Measurements from ENCODE around the gene PTPRM. TPM values are rescaled to one million over a fixed set of nuclear protein-coding genes. Genes with fewer than 3 reads are reported as not detected.

Gene PTPRM
- total RNA-seq, 1 experiment from 2014 or later: 6.2 TPM

GRCh38 chr18:7894592-7894991 lies 327.5 kb downstream of the PTPRM start:
- H3K27me3 ChIP-seq (ENCODE audit: insufficient read depth, low read length): no peaks in the 10 kb centered on the region
- peaks cover 13 to 23% of the 10 kb centered on the region in 2 experiments for H3K4me1 Mint-ChIP-seq
- DNase-seq: no peak
- no peak overlapping the region for H2BK20ac ChIP-seq (ENCODE audit: low read depth, low read length, poor library complexity, severe bottlenecking)
- H3K9ac ChIP-seq (ENCODE audit: extremely low read depth, insufficient read length, low read length): no peak overlapping the region
- H3K27ac ChIP-seq (ENCODE audit: insufficient read length, low read depth, low read length): no peak overlapping the region
- no peak overlapping the region for H3K14ac ChIP-seq (ENCODE audit: insufficient read depth, low read length)
- H2BK120ac ChIP-seq (ENCODE audit: low read depth, low read length, poor library complexity, severe bottlenecking): no peak overlapping the region
- no peak overlapping the region for H3K4me3 Mint-ChIP-seq
- no peak overlapping the region for H3K56ac ChIP-seq (ENCODE audit: insufficient read length, low read depth, low read length)
- H3K18ac ChIP-seq (ENCODE audit: insufficient read length, low read depth, low read length): no peak overlapping the region
- TF ChIP-seq, protein P1, sequence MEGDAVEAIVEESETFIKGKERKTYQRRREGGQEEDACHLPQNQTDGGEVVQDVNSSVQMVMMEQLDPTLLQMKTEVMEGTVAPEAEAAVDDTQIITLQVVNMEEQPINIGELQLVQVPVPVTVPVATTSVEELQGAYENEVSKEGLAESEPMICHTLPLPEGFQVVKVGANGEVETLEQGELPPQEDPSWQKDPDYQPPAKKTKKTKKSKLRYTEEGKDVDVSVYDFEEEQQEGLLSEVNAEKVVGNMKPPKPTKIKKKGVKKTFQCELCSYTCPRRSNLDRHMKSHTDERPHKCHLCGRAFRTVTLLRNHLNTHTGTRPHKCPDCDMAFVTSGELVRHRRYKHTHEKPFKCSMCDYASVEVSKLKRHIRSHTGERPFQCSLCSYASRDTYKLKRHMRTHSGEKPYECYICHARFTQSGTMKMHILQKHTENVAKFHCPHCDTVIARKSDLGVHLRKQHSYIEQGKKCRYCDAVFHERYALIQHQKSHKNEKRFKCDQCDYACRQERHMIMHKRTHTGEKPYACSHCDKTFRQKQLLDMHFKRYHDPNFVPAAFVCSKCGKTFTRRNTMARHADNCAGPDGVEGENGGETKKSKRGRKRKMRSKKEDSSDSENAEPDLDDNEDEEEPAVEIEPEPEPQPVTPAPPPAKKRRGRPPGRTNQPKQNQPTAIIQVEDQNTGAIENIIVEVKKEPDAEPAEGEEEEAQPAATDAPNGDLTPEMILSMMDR (conservative IDR thresholded peaks at IDR 0.05): no peak
- no peaks in the 10 kb centered on the region for H3K79me2 ChIP-seq (ENCODE audit: insufficient read depth, low read length)
- no peak overlapping the region for H3K27ac Mint-ChIP-seq
- no peak overlapping the region for H4K5ac ChIP-seq (ENCODE audit: insufficient read length, low read depth, low read length)
- H2BK15ac ChIP-seq (ENCODE audit: low read depth, low read length): no peak overlapping the region
- no peaks in the 10 kb centered on the region; the same call in 1 of the 2 replicates for H3K27me3 Mint-ChIP-seq (ENCODE audit: low read depth)
- H3K23me2 ChIP-seq (ENCODE audit: insufficient read length, low read depth, low read length, poor library complexity, severe bottlenecking): no peaks in the 10 kb centered on the region
- H3K9me3 Mint-ChIP-seq: no peaks in the 10 kb centered on the region
- no peak overlapping the region for H3K4me2 ChIP-seq (ENCODE audit: insufficient read depth, insufficient read length, low read length)
- H2AK5ac ChIP-seq (ENCODE audit: insufficient read length, low read length): no peak overlapping the region
- H2AFZ ChIP-seq (ENCODE audit: low read length): no peak overlapping the region
- H4K91ac ChIP-seq (ENCODE audit: insufficient read length, low read depth, low read length): no peak overlapping the region
- H4K20me1 ChIP-seq (ENCODE audit: control insufficient read depth, insufficient read depth, insufficient read length): no peaks in the 10 kb centered on the region
- H3K23ac ChIP-seq (ENCODE audit: insufficient read length, low read depth, low read length): no peak overlapping the region
- H3K79me1 ChIP-seq (ENCODE audit: insufficient read depth, low read depth, low read length, poor library complexity, severe bottlenecking): no peaks in the 10 kb centered on the region
- no peaks in the 10 kb centered on the region for H3K9me3 ChIP-seq (ENCODE audit: control insufficient read depth, low read depth, low read length)
- no peak overlapping the region for H2BK12ac ChIP-seq (ENCODE audit: insufficient read length, low read depth, low read length)
- no peaks in the 10 kb centered on the region; the same call in 1 of the 2 replicates for H3K4me1 ChIP-seq (ENCODE audit: insufficient read depth, low read length)
- H3K4ac ChIP-seq (ENCODE audit: low read depth, low read length): no peak overlapping the region
- no CpG with 5 or more reads among the region's 1 CpG for WGBS (ENCODE audit: extremely low coverage, insufficient read length, low lambda C conversion rate)
- no peaks in the 10 kb centered on the region for H3K36me3 Mint-ChIP-seq (ENCODE audit: insufficient read depth in 1 of 3, low read depth in 3 of 3)
- H3T11ph ChIP-seq (ENCODE audit: low read length): no peak overlapping the region
- H2BK5ac ChIP-seq (ENCODE audit: insufficient read length, low read length): no peak overlapping the region
- H4K8ac ChIP-seq (replicated peaks; ENCODE audit: insufficient read length, low read depth, low read length): no peak overlapping the region
